T1000 (cell line): ENCODE measurements around the gene PARD3.
"Not testable (repeated sequence)": the region's sequence is repeated elsewhere in the genome, so short reads cannot be mapped to it uniquely, and the experiment has no call there.

ENCODE experiments used
- DNase-seq: peaks from one replicate; lab custom pipeline; 2025; ENCODE audit warnings: mixed read lengths; lab: John Stamatoyannopoulos, UW

The PARD3 gene

GRCh38 chr10:34815185-34816084 lies at the start of gene PARD3:
PARD3 (minus strand) TSS chr10:34815296; CDS start chr10:34814995, 301 bp downstream.
- DNase-seq: peak; percentile 33

DNA sequence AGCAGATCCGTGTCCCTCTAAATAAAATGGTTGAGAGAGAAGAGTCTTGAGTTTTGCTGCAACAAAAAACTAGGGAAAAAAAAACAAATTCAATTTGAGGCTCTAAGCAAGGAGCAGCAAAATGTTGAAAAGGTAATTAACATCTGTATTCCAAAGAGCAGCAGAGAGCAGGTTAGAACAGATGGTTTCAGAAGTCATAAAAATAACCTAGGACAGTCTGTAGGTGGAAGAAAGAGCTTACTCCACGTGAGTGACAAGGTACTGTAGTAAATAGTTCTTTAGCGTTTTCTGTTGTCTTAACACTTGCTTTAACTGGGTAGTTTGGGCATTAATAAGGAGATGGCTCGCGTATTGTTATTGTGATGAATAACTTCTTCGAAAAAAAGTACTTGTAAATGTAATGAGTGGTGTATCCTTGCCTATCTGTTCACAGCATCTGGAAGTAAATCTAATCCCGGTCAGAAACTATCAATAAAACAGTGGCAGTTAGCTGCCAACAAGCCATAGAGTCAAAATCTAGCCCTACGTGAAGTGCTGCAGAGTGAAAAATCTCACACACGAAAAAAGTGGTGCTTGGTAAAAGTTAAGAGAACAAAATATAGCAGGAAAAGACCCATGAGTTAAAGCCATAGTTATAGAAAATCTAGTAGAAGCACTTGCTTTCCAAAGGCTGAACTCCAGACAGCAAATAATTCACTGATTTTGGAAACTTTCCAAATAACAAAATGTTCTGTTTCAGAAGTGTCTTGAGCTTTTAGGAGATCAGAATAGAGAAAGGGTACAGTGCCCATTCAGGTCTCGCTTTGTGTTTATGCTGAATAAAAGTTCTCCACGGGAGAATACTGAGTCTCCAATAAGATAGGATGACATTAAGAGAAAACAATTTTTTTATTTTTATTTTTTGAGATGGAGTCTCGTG lies 49.3 kb upstream of the PARD3 start:
- DNase-seq: no peak

DNA sequence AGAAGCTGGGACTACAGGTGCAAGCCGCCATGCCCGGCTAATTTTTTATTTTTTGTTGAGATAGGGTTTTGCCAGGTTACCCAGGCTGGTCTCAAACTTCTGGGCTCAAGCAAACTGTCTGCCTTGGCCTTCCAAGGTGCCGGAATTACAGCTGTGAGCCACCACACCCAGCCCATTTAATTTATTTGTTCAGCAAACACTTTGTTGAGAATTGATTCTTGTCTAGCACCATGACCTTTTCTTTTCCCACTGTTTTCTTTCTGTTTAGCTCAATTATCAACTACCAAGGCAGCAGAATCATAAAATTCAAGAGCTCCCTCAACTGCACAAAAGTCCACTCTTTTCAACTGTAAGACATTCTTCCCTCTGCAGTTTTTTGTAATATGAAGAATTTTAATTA lies 47.8 kb upstream of the PARD3 start:
- DNase-seq: no peak

GRCh38 chr10:34861293-34862021 lies 46.4 kb upstream of the PARD3 start:
- no peak for DNase-seq

DNA sequence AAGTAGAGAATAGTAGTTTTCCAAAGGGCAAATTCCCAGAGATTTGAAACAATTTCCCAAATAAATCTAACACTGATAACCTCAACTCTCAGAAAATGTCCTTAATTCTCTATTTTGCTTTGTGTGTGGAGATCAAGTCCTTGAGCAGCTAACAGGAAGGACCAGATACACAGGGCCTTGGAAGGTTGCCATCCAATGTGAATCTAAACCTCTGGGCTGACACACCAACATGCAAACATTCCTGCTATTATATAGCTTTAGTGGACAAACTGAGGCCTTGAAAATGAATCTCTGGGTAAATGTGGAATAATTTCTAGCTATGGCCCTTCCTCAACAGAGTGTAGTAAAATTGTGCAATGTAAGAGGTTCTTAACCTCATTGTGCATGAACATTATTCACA lies 44.1 kb upstream of the PARD3 start:
- DNase-seq: no peak

DNA sequence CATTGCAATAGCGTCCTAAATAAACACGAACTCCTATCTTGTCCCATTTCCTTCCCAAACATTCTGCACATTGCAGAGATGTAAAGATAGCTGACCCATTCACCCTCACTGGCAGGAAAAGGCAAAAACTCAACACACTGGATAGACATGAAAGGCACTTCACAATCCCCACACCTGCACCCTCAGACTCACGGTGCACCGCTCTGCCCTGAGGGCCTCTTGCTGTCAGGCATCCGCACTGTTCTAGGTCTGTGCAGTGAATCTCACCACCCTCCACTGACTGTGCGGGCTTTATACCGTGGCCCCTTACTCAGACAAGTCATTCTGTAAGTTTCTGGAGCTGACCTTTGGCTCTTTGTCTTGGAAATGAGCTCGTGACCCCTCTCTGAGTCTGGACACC lies 42.9 kb upstream of the PARD3 start:
- no peak for DNase-seq

DNA sequence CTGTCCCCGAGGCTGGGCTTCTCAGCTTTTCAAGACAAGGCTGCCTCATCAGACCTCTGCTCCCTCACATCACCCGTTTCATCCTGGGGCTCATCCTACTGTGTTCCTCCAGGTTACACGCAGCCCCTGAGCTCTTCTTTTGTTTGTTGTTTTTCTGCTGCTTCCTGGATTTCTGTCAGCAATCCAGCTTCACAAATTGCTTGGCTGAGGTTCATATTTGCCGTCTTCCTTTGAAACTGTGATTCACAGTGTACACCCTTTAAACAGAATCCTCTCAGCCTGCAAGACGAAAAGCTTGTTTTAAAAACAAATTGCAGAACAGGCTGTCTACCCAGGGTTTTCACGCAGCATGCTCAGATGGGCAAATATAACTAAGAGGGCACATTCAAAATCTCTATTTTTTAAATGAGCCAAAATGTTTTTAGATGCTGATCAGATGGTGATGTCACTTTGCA lies 39.1 kb upstream of the PARD3 start:
- no peak for DNase-seq

GRCh38 chr10:34853357-34853756 lies 38.3 kb upstream of the PARD3 start:
- DNase-seq: no peak

- DNase-seq: no peak
Measured at GRCh38 chr10:34850558-34850957, 35.5 kb upstream of the PARD3 start.

DNA sequence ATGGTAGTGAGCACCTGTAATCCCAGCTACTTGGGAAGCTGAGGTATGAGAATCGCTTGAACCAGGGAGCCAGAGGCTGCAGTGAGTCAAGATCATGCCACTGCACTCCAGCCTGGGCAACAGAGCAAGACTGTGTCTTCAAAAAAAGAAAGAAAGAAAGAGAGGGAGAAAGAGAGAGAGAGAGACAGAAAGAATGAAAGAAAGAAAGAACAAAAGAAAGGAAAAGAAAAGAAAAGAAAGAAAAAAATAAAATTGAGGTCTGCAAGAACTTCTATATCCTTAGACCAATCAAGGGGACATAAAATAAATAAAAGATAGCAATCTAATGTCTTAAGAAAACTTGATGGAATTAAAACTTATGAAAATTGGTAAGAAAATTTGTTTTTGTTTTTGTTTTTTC lies 34.9 kb upstream of the PARD3 start:
- DNase-seq: no peak

DNA sequence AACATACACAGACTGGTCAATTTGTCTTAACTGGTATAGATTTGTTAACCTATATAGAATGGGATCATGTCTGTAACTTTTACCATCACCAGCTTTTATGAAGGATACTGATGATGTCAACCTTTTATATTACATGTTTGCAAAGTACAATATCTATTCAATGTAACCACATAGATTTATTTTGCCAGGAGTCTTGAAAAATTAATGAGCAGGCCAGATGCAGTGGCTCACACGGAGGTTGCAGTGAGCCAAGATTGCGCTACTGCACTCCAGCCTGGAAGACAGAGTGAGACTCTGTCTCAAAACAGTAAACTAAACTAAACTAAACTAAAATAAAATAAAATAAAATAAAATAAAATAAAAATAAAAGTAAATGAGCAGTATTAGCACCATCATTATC lies 30.0 kb upstream of the PARD3 start:
- no peak for DNase-seq

DNA sequence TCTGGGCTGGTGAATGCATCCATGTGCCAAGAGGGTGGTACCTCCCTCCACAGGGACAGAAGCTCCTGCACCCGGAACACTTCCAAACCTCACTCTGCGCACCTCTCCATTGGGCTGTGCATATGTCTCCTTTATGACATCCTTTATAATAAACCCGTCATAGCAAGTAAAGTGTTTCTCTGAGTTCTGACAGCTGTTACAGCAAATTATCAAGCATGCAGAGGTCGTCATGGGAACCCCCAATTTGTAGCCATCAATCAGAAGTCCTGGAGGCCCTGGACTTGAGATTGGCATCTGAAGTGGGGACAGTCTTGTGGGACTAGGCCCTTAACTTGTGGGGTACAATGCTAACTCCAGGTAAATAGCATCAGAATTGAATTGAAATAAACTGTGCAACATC lies 29.4 kb upstream of the PARD3 start:
- DNase-seq: no peak

- not testable (repeated sequence) for DNase-seq
Measured at GRCh38 chr10:34843470-34843869, 28.4 kb upstream of the PARD3 start.

GRCh38 chr10:34838366-34838900 lies 23.3 kb upstream of the PARD3 start:
- no peak for DNase-seq

DNA sequence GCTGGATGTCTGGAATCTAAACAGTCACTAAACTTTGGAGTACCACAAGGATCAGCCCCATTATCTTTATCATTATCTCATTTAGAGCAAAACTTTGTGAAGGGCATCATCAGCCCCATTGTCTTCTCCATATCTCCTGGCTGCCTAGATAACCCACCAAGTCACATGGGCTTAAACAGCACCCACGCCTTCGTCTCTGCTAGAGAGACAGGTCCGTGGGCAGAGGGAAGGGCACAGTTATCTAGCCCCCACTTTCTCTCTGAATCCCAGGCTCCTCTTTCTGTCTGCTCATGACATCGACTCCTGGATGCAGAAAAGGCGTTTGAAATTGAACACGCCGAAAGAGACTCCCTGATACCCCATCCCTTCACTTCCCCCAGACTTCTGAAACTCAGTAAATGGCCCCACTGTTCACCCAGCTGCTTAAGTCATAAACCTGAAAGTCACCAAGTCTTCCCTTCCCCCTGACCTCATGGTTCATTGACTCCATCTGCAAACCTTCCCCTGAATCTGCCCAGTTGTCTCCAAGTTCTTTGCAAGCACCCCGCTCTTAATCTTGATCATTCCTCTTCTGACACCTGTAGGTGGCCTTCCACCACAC lies 20.9 kb upstream of the PARD3 start:
- DNase-seq: no peak

DNA sequence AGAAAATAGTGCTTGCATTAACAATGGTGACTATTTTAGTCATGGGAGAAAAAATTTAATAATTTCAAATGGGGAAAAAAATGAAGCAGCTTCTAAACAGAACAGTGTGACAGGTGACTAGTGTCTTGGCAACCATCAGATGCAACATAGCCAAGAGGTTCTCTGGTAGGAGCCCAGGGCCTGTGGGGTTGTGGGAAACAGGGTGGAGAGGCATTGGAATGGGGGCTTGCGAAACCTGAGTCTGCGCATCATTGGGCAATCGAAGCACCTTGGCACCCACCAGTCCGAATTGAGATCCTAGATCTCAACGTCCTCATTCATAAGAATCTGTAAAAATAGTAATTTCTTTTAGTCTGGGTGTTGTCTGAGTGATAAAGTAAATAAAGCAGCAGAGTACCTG lies 19.2 kb upstream of the PARD3 start:
- no peak for DNase-seq

DNA sequence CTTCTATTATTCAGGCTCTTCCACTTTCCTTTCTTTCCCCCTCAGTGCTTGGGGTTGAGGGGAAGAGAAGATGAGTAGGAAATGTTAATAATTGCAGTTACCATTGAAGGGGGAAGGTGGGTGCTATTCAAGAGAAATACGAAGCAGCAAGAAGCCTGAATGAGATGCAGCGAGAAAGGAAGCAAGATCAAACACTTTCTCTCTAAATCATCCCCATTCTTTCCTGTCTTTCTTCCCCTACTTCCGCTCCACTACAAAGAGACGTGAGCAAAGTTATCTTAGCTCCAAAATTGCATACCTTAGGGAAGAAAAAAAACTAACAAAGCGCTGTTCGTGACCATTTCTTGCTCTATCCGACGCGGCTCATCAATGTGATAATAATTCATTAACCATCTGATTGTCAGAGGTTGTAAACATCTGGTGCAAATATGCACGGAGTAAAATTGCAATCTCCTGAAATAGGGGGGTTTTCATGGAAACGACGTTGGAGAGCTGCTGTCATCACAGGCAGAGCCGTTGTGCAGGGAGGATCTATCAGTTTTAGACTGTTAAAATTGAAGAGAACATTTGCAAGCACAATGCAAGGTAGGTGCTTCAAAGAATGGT lies 15.2 kb upstream of the PARD3 start:
- no peak for DNase-seq

GRCh38 chr10:34826857-34827766 lies 12.0 kb upstream of the PARD3 start:
- DNase-seq: no peak

DNA sequence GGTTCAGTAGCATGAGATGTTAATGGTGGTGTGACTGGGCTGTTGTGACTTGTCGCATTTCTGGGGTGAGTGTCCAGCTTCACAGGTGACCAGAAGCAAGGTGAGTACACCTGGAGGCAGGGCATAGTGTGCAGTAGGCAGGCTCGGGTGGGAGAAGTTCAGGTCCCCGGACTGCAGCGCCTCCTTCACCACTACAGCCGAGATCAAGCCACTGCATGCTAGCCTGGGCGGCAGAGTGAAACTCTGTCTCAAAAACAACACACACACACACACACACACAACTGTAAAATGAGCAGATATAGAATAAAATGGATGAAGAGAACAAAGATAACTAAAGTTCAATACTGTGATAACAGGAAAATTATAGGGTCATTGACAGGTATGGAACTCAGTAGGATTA lies 11.1 kb upstream of the PARD3 start:
- DNase-seq: no peak

DNA sequence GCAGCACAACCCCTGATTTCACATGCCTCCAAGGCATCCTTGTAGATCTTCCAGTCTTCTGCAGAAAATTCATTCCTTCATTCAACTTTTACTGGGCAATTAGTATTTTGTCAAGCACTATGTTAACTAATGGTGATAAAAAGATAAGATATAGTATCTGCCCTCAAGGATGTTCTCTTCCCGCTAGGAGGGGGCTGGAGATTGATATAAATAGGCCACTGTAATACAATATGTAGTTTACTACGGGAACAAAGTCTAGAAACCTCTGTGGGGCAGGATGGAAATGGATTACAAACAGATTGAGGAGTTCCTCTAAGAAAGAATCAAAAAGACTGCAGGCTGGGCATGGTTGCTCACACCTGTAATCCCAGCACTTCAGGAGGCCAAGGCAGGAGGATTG lies 10.3 kb upstream of the PARD3 start:
- DNase-seq: no peak
